A549 treated with CpdA at 1 μM for 4 hours (cell line): Measurements from ENCODE around the gene IFNAR1. TPM values are rescaled to one million over a fixed set of nuclear protein-coding genes. Genes with fewer than 3 reads are reported as not detected.

Source experiments
- total RNA-seq: library from RNA; stranded (reverse); fragments of 200-300 nt; extraction: Qiagen RNA extraction; gene quantifications from 5 replicates; pipeline ENCODE4 v1.2.3, GENCODE V29; 2022; ENCODE audit warnings: low read depth

IFNAR1 gene
- total RNA-seq, result 14.5 to 32.2 TPM (median 16.5 TPM) in 5 replicates

GRCh38 chr21:33324291-33325221 is at the start of gene IFNAR1:
Gene IFNAR1, plus strand, starts transcription at chr21:33324970. Its CDS starts 86 bp downstream, at chr21:33325056.

GRCh38 chr21:33403128-33403785 is 78.5 kb downstream of the IFNAR1 start, which contains the start of gene IFNGR2:
Gene IFNGR2, plus strand, starts transcription at chr21:33403413. Its CDS starts 131 bp downstream, at chr21:33403544.

Other genes starting within 250 kb of the IFNAR1 start
- 13.9 to 19.8 TPM (median 16.9 TPM) in 5 replicates for gene IFNAR2, start 95.0 kb upstream of the IFNAR1 start, total RNA-seq
- 15.9 to 21.8 TPM (median 19.6 TPM) in 5 replicates for gene IL10RB, start 58.6 kb upstream of the IFNAR1 start, total RNA-seq
- 50.7 to 63.2 TPM (median 57.1 TPM) in 5 replicates for gene IFNGR2, start 78.4 kb downstream of the IFNAR1 start, total RNA-seq
- gene TMEM50B, start 155.0 kb downstream of the IFNAR1 start, total RNA-seq, result 11.9 to 12.8 TPM (median 12.7 TPM) in 5 replicates
- 0.10 to 0.61 TPM (median 0.43 TPM) in 5 replicates for gene DNAJC28, start 166.7 kb downstream of the IFNAR1 start, total RNA-seq
- 62.1 to 75.5 TPM (median 70.9 TPM) in 5 replicates for gene GART, start 217.1 kb downstream of the IFNAR1 start, total RNA-seq
- 84.5 to 124 TPM (median 87.8 TPM) in 5 replicates for gene SON, start 218.1 kb downstream of the IFNAR1 start, total RNA-seq